HepG2 (cell line): ENCODE results near the gene PAQR3. TPM values are rescaled to one million over a fixed set of nuclear protein-coding genes. Genes with fewer than 3 reads are reported as not detected.
A peak's percentile ranks its signal among the peaks of the same experiment; 100 is the strongest.

ENCODE experiments used
- ARID3A ChIP-seq: IDR thresholded peaks from 2 replicates; pipeline ENCODE4 v1.6.1; 2012; ENCODE audit warnings: low read depth, low read length, improper control_type of control experiment
- ARID5B ChIP-seq: IDR thresholded peaks from 2 replicates; pipeline ENCODE4 v1.4.0; 2020; ENCODE audit warnings: mild to moderate bottlenecking, missing genetic modification reagents
- EED ChIP-seq: sonication (generic); formaldehyde crosslinking; IDR thresholded peaks from 2 replicates; pipeline ENCODE4 v1.5.0; 2020; ENCODE audit warnings: mild to moderate bottlenecking, missing genetic modification reagents
- ETS1 ChIP-seq: sonication (generic); formaldehyde crosslinking; IDR thresholded peaks from 2 replicates; pipeline ENCODE4 v1.4.0; 2020; ENCODE audit warnings: missing genetic modification reagents
- ETV5 ChIP-seq: IDR thresholded peaks from 2 replicates; pipeline ENCODE4 v1.6.1; 2018; ENCODE audit warnings: missing biosample characterization, missing genetic modification reagents, inconsistent platforms, borderline replicate concordance
- FOXC1 ChIP-seq: sonication (generic); formaldehyde crosslinking; IDR thresholded peaks from 2 replicates; pipeline ENCODE4 v1.8.0; 2022; ENCODE audit warnings: mild to moderate bottlenecking, missing genetic modification reagents, borderline replicate concordance
- KDM5A ChIP-seq: fragments of 200-600 bp; sonication (generic); IDR thresholded peaks from 2 replicates; pipeline ENCODE4 v1.7.0; 2018; ENCODE audit warnings: antibody characterized with exemption, mild to moderate bottlenecking, low read length, borderline replicate concordance
- NCOR1 ChIP-seq: fragments of 200-600 bp; sonication (generic); IDR thresholded peaks from 2 replicates; pipeline ENCODE4 v1.7.0; 2017; ENCODE audit warnings: antibody characterized with exemption, low read length, borderline replicate concordance
- NRL ChIP-seq: sonication (generic); formaldehyde crosslinking; IDR thresholded peaks from 2 replicates; pipeline ENCODE4 v1.5.0; 2020; ENCODE audit warnings: missing genetic modification reagents, mild to moderate bottlenecking, moderate library complexity, borderline replicate concordance
- RARA ChIP-seq: IDR thresholded peaks from 2 replicates; pipeline ENCODE4 v1.6.1; 2016; ENCODE audit warnings: missing genetic modification reagents, missing compliant biosample characterization
- SKIL ChIP-seq: sonication (generic); formaldehyde crosslinking; IDR thresholded peaks from 2 replicates; pipeline ENCODE4 v1.8.0; 2022; ENCODE audit warnings: missing genetic modification reagents, mild to moderate bottlenecking, moderate library complexity, borderline replicate concordance
- SNRNP70 ChIP-seq: fragments of 200-400 bp; formaldehyde crosslinking; IDR thresholded peaks from 2 replicates; pipeline ENCODE4 v1.6.1; 2017; ENCODE audit warnings: mild to moderate bottlenecking, low read depth, low read length, moderate library complexity
- UBTF ChIP-seq: sonication (generic); formaldehyde crosslinking; IDR thresholded peaks from 2 replicates; pipeline ENCODE4 v1.4.0; 2020; ENCODE audit warnings: mild to moderate bottlenecking, missing genetic modification reagents
- ZBTB49 ChIP-seq: sonication (generic); formaldehyde crosslinking; IDR thresholded peaks from 2 replicates; pipeline ENCODE4 v1.4.0; 2020; ENCODE audit warnings: missing genetic modification reagents, borderline replicate concordance
- ZNF383 ChIP-seq: sonication (generic); formaldehyde crosslinking; IDR thresholded peaks from 2 replicates; pipeline ENCODE4 v1.4.0; 2020; ENCODE audit warnings: missing genetic modification reagents, mild to moderate bottlenecking, borderline replicate concordance
- polyA plus RNA-seq, 8 experiments: library from polyadenylated mRNA; depleted of rRNA in 3 of 8; stranded (reverse) in 7 of 8; unstranded in 1 of 8; fragments of >200 nt; fragmentation: Illumina TruSeq in 4 of 8; extraction: Trizol in 4 of 8; gene quantifications; 2 replicates each; pipeline versions ENCODE4 v1.2.1 to v1.2.3, GENCODE V29; 2011 to 2016; ENCODE audit warnings: low read depth in 4 of 8, missing spikeins in 1 of 8, mixed read lengths in 1 of 8; ENCODE audit not compliant: insufficient read depth in 1 of 8
- total RNA-seq, 5 experiments: library from RNA; depleted of rRNA; stranded (reverse); fragments of >200 nt; fragmentation: Illumina TruSeq; extraction: Trizol; gene quantifications; 2 replicates each; pipeline ENCODE4 v1.2.3, GENCODE V29; 2016; ENCODE audit warnings: low read depth in 1 of 5

PAQR3 gene
- total and polyA plus RNA-seq, 2 of the 13 experiments (the other 11 are each of a cell fraction or from before 2014, with no cell fraction given) = 9.9 to 13.6 TPM

GRCh38 chr4:78862314-78862737, 76.9 kb downstream of the PAQR3 start (continued):
- TF ChIP-seq ARID3A (peak; percentile 99), KDM5A (no peak), FOXC1 (CRISPR knock-in tag) (no peak), ARID5B (CRISPR knock-in tag) (peak; percentile 95), SNRNP70 (no peak), EED (no peak), RARA (CRISPR knock-in tag) (peak; percentile 70), ETV5 (CRISPR knock-in tag) (no peak; the same call in 1 of the 2 replicates), NRL (no peak), NCOR1 (peak; percentile 85), ZNF383 (CRISPR knock-in tag) (no peak), SKIL (no peak), ETS1 (CRISPR knock-in tag) (no peak), ZBTB49 (no peak), UBTF (CRISPR knock-in tag) (no peak)
